NB4 (cell line): Measurements from ENCODE around the gene HEXIM2.
"Not testable (repeated sequence)": the region's sequence is repeated elsewhere in the genome, so short reads cannot be mapped to it uniquely, and the experiment has no call there.

Source experiments
- DNase-seq: peaks from one replicate; pipeline ENCODE4 v3.0.0; 2010; ENCODE audit warnings: low read depth
- H3K4me3 ChIP-seq: one replicate; pipeline ENCODE4 v1.5.1; 2011; ENCODE audit warnings: mild to moderate bottlenecking, low read depth, low read length, moderate library complexity
- MAX ChIP-seq: IDR thresholded peaks from 2 replicates; pipeline ENCODE4 v1.6.1; 2011; ENCODE audit warnings: low read depth, low read length
- MYC ChIP-seq: IDR thresholded peaks from 2 replicates; pipeline ENCODE4 v1.6.1; 2011; ENCODE audit warnings: low read depth, low read length
- POLR2A ChIP-seq: IDR thresholded peaks from 2 replicates; pipeline ENCODE4 v1.6.1; 2011; ENCODE audit warnings: mild to moderate bottlenecking; ENCODE audit not compliant: insufficient read length; ENCODE audit errors: extremely low read depth
- TF ChIP-seq, protein P1 (sequence below): IDR thresholded peaks from one replicate; pipeline ENCODE4 v1.5.1; 2012; ENCODE audit warnings: low read depth, low read length

HEXIM2 gene

DNA sequence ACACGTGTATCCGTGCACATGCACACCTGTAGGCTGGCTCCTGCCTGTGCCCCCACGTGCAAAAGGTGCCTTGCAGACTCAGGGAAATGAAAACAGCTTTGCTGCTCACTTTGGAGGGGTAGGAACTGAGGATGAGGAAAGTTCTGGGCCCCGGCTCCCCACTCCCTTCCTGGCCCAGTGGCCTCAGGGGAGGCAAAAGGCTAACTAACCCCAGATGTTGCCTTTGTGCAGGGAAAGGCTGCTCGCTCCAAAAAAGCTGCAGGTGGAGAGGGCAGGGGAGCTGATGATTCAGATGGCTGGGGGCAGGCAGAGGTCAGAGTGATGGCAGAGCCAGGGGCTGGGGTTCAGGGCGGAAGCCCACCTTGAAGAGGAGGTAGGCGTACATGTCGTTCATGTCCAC is 41.7 kb upstream of the HEXIM2 start:
- no peak overlapping the region for H3K4me3 ChIP-seq
- TF ChIP-seq MAX (no peak), MYC (no peak), POLR2A (no peak)
- TF ChIP-seq, protein P1, sequence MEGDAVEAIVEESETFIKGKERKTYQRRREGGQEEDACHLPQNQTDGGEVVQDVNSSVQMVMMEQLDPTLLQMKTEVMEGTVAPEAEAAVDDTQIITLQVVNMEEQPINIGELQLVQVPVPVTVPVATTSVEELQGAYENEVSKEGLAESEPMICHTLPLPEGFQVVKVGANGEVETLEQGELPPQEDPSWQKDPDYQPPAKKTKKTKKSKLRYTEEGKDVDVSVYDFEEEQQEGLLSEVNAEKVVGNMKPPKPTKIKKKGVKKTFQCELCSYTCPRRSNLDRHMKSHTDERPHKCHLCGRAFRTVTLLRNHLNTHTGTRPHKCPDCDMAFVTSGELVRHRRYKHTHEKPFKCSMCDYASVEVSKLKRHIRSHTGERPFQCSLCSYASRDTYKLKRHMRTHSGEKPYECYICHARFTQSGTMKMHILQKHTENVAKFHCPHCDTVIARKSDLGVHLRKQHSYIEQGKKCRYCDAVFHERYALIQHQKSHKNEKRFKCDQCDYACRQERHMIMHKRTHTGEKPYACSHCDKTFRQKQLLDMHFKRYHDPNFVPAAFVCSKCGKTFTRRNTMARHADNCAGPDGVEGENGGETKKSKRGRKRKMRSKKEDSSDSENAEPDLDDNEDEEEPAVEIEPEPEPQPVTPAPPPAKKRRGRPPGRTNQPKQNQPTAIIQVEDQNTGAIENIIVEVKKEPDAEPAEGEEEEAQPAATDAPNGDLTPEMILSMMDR, result no peak
- no peak for DNase-seq

- H3K4me3 ChIP-seq, result no peak overlapping the region
- DNase-seq, result no peak
- TF ChIP-seq POLR2A (no peak), MYC (no peak), MAX (no peak)
- TF ChIP-seq, protein P1, result no peak
Measured at GRCh38 chr17:45120558-45120957, 41.1 kb upstream of the HEXIM2 start.

GRCh38 chr17:45121055-45121454 is 40.6 kb upstream of the HEXIM2 start:
- DNase-seq, result no peak
- TF ChIP-seq MAX, result no peak
- TF ChIP-seq MYC, result no peak
- TF ChIP-seq, protein P1, result no peak
- TF ChIP-seq POLR2A, result no peak
- H3K4me3 ChIP-seq, result no peak overlapping the region

- TF ChIP-seq, protein P1, result no peak
- TF ChIP-seq MYC (no peak), POLR2A (no peak), MAX (no peak)
- H3K4me3 ChIP-seq, result no peak overlapping the region
- no peak for DNase-seq
Measured at GRCh38 chr17:45123076-45123770, 38.5 kb upstream of the HEXIM2 start.

GRCh38 chr17:45123930-45124796 is 37.5 kb upstream of the HEXIM2 start:
- TF ChIP-seq, protein P1, result no peak
- TF ChIP-seq POLR2A, result peak; percentile 18
- peak; percentile 98 for DNase-seq
- H3K4me3 ChIP-seq, result no peak overlapping the region

DNA sequence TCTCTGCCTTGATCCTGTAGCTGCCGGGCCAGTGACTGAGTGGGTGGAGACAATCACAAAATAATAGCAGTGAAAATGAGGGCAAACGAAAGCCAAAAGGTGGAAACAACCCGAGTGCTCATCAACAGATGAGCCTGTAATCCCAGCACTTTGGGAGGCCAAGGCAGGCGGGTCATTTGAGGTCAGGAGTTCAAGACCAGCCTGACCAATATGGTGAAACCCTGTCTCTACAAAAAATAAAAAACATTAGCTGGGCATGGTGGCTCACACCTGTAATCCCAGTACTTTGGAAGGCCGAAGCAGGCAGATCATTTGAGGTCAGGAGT is 36.9 kb upstream of the HEXIM2 start:
- not testable (repeated sequence) for H3K4me3 ChIP-seq, DNase-seq
